Mesothelial cell of epicardium (in vitro differentiated cells): ENCODE results near the gene MTUS2. TPM values are rescaled to one million over a fixed set of nuclear protein-coding genes. Genes with fewer than 3 reads are reported as not detected.

ENCODE experiments used
- DNase-seq, 2 experiments: peaks; one replicate each; pipeline ENCODE4 v3.0.0; 2021; ENCODE audit warnings: low spot score in 2 of 2; ENCODE audit not compliant: unreplicated experiment in 2 of 2
- H3K27ac Mint-ChIP-seq: 2 replicates; pipeline ENCODE4 v1.8.0; 2021; ENCODE audit warnings: mixed read lengths
- H3K27me3 Mint-ChIP-seq: 2 replicates; pipeline ENCODE4 v1.8.0; 2021; ENCODE audit warnings: low read depth, mixed read lengths
- H3K36me3 Mint-ChIP-seq: 2 replicates; pipeline ENCODE4 v1.8.0; 2021; ENCODE audit warnings: mixed read lengths
- H3K4me1 Mint-ChIP-seq: 2 replicates; pipeline ENCODE4 v1.8.0; 2021; ENCODE audit warnings: mixed read lengths
- H3K4me3 Mint-ChIP-seq: 2 replicates; pipeline ENCODE4 v1.8.0; 2021; ENCODE audit warnings: mild to moderate bottlenecking, moderate library complexity, mixed read lengths
- H3K9me3 Mint-ChIP-seq: 2 replicates; pipeline ENCODE4 v1.8.0; 2021; ENCODE audit warnings: mixed read lengths
- CTCF ChIP-seq: fragments of 200-600 bp; sonication (generic); IDR thresholded peaks from one replicate; pipeline ENCODE4 v1.5.0; 2021; ENCODE audit warnings: antibody characterized with exemption; ENCODE audit not compliant: unreplicated experiment
- total RNA-seq: library from RNA; stranded (reverse); gene quantifications from 3 replicates; pipeline ENCODE4 v1.2.1, GENCODE V29; 2021

MTUS2 gene
- total RNA-seq, 1 donor from 2014 or later: 1.4 TPM

DNA sequence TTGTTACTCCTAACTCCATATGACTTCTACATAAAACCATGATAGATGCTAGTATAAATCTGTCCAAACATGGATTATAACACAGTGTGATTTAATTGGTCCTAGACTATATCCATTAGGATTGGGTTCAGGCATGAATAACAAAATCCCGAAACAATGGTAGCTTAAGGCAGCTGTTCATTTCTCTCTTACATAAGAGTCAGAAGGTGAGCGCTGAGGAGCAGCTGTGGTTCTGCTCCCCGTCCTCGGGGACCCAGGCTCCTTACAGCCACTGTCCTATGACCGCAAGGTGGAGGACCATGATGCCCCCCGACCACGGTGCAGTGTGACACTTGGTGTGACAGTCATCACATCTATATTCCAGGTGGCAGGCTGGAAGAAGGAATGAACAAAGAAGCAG lies 629.6 kb downstream of the MTUS2 start:
- no peaks in the 10 kb centered on the region for H3K9me3 Mint-ChIP-seq
- H3K4me3 Mint-ChIP-seq: no peak overlapping the region
- H3K27me3 Mint-ChIP-seq: peaks cover 13% of the 10 kb centered on the region
- TF ChIP-seq CTCF: no peak
- peaks cover 11% of the 10 kb centered on the region for H3K4me1 Mint-ChIP-seq
- DNase-seq: no peak
- H3K27ac Mint-ChIP-seq: no peak overlapping the region
- no peaks in the 10 kb centered on the region for H3K36me3 Mint-ChIP-seq

DNA sequence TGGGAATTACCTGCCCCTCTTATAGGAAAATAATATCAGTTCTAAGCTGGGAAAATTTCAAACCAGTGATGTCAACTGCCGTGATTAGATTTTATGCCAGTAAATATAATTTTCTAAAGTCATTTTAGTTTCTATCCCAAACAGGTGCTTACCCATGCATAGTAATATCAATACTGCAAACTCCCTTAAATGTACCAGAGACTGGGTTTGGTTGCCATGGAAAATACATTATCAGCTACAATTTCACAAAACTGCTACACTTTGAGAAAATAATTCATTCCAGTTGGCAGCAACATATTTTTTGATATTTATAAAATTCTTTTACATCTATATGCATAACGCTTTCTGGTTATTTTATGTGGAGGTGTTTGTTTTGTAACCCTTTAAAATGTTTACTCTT lies 631.8 kb downstream of the MTUS2 start:
- Mint-ChIP-seq H3K9me3 (no peaks in the 10 kb centered on the region), H3K4me3 (no peak overlapping the region), H3K27ac (no peak overlapping the region), H3K4me1 (peaks cover 13% of the 10 kb centered on the region), H3K27me3 (peaks cover 10% of the 10 kb centered on the region), H3K36me3 (no peaks in the 10 kb centered on the region)
- DNase-seq: no peak
- no peak for TF ChIP-seq CTCF

- no peak overlapping the region for H3K4me3 Mint-ChIP-seq
- TF ChIP-seq CTCF: no peak
These were observed 632.9 kb downstream of the MTUS2 start for GRCh38 chr13:29452773-29453616.

GRCh38 chr13:29453617-29454011 lies 633.5 kb downstream of the MTUS2 start:
- Mint-ChIP-seq H3K36me3 (no peaks in the 10 kb centered on the region), H3K4me3 (no peak overlapping the region), H3K27me3 (peaks cover 7% of the 10 kb centered on the region), H3K27ac (no peak overlapping the region), H3K9me3 (peaks cover 7% of the 10 kb centered on the region), H3K4me1 (peaks cover 19% of the 10 kb centered on the region)
- no peak for TF ChIP-seq CTCF
- DNase-seq: no peak

More at GRCh38 chr13:29452773-29453616, 632.9 kb downstream of the MTUS2 start:
- Mint-ChIP-seq H3K9me3 (peaks cover 1% of the 10 kb centered on the region), H3K27ac (no peak overlapping the region), H3K4me1 (peaks cover 19% of the 10 kb centered on the region), H3K27me3 (peaks cover 7% of the 10 kb centered on the region), H3K36me3 (no peaks in the 10 kb centered on the region)
- DNase-seq: no peak

DNA sequence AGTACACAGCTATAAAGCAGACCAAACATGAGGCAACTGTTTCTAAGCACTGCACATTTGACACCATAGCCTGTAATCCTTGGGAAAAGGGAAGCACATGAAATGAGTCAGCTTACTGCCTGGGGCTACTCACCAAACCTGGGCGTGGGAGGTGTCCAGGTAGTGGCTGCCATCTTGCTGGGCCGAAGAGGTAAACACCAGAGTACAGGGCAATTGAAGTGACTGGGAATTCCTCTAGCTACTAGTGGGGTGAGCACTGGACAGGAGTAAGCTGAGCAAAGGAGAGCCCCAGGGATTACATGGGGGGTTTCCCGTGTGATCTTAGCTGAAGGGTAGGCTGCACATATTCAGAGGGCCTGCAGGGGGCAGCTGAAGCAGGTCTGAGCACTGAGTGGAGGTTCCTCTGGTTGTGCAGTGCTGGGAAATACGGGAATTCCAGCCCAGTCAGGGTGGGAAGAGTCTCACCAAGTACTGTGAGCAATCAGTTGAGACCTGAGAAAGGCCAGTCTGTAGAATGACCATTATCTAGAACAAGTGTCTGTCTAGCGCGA lies 634.9 kb downstream of the MTUS2 start:
- peaks cover 4% of the 10 kb centered on the region for H3K27me3 Mint-ChIP-seq
- H3K9me3 Mint-ChIP-seq: peaks cover 8% of the 10 kb centered on the region
- H3K36me3 Mint-ChIP-seq: no peaks in the 10 kb centered on the region
- H3K4me1 Mint-ChIP-seq: peaks cover 23% of the 10 kb centered on the region
- no peak for TF ChIP-seq CTCF
- H3K4me3 Mint-ChIP-seq: no peak overlapping the region
- no peak overlapping the region for H3K27ac Mint-ChIP-seq
- DNase-seq: no peak
